Measurements from ENCODE around the gene CERS4.
"Not testable (repeated sequence)": the region's sequence is repeated elsewhere in the genome, so short reads cannot be mapped to it uniquely, and the experiment has no call there.

Gene CERS4

GRCh38 chr19:8209462-8210378 is 550 bp downstream of the CERS4 start:
- DNase-seq (ENCODE audit: low read depth in 2 of 2): peak; percentile 42 to 78

DNA sequence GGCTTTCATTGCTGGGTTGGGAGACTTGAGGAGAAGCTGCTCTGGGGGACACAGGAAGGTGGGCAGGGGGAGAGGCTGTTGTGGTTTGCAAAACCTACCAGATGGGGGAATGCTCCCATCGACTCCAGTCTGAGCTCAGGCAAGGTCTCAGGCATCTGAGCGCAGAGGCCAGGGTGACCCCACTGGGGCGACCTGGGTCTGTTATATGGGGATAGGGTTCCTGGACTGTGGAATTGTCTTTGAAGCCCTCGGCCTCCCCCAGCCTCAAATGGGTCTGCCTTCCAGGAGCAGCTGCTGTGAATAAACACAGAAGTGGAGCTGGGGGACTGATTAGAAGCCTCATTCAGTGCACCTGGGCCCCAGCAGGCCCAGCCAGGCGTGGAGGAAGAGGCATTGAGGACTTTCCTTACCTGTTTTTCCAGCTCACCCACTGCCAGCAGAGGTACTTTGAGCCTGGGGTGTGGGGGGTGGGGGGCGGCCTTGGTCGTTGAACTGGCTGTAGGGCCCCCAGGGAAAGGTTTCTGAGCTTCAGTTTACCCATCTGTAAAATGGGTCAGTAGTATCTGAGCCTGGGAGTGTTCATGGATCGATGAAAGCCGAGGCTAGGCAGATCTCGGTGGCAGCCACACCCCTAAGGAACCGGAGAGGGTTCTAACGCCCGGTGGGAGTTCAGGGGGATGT is 1.4 kb downstream of the CERS4 start:
- no peak for DNase-seq (ENCODE audit: low read depth in 2 of 2)

DNA sequence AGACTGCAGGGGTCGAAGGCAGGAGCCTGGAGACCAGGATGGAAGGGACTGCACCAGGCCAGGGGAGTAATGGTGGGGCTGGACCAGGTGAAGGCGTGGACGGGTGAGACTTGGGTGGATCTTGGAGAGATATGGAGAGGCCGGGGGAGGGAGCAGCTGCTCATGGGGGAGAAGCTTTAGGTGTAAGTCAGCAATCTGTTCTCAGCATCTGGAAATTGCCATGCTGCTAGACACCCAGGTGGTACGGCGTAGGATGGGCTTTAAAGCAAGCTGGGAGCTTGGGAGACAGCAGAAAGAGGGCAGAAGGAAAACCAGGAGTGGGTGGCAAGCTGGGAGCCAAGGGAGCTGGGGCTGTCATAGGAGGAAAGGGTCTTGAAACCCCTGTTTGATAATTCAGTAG is 3.0 kb downstream of the CERS4 start:
- no peak for DNase-seq (ENCODE audit: low read depth in 2 of 2)

DNA sequence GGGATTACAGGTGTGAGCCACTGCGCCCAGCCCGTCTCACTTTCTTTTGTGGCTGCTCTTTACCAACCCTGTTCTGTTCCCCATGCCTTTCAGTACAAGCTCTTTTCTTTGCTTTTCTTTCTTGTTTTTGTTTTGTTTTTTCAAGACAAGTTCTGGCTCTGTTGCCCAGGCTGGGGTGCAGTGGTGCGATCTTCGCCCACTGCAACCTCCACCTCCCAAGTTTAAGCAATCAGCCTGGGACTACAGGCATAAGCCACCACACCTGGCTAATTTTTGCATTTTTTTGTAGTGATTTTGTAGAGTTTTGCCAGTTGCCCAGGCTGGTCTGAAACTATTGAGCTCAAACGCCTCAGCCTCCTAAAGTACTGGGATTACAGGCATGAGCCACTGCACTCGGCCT is 3.7 kb downstream of the CERS4 start:
- no peak for DNase-seq (ENCODE audit: low read depth in 2 of 2)

GRCh38 chr19:8213827-8214672 is 4.9 kb downstream of the CERS4 start:
- DNase-seq (ENCODE audit: low read depth in 2 of 2): no peak

GRCh38 chr19:8214802-8215201 is 5.6 kb downstream of the CERS4 start:
- no peak for DNase-seq (ENCODE audit: low read depth in 2 of 2)

GRCh38 chr19:8215783-8216182 is 6.6 kb downstream of the CERS4 start:
- DNase-seq (ENCODE audit: low read depth in 2 of 2): no peak

DNA sequence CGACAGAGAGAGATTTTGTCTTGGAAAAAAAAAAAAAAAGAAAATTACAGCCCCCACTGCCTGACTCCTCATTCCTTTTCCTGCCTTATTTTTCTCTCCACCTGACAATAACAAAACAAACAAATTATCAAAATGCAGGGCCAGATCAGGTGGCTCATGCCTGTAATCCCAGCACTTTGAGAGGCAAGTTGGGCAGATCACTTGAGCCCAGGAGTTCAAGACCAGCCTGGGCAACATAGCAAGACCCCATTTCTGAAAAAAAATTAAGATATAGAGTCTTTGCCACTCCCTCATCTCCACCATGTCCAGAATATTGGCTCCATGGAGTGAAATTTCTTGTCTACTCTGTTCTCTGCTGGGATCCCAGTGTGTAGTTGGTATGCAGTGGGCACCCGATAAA is 7.2 kb downstream of the CERS4 start:
- DNase-seq (ENCODE audit: low read depth in 2 of 2): no peak

DNA sequence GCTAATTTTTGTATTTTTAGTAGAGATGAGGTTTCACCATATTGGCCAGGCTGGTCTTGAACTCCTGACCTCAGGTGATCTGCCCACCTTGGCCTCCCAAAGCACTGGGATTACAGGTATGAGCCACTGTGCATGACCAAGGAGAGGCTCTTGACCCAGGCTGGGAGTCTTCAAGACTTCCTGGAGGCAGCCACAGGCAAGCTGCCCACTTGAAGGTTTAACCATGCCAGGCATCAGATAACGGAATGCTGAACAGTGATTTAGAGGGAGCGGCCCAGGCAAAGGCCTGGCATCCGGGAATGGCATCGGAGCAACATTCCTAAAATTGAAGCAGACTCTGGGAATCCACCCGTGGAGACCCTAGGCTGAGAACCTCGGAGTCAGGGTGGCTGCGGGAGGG is 9.0 kb downstream of the CERS4 start:
- DNase-seq (ENCODE audit: low read depth in 2 of 2): not testable (repeated sequence)

GRCh38 chr19:8220481-8220880 is 11.3 kb downstream of the CERS4 start:
- DNase-seq (ENCODE audit: low read depth in 2 of 2): no peak

DNA sequence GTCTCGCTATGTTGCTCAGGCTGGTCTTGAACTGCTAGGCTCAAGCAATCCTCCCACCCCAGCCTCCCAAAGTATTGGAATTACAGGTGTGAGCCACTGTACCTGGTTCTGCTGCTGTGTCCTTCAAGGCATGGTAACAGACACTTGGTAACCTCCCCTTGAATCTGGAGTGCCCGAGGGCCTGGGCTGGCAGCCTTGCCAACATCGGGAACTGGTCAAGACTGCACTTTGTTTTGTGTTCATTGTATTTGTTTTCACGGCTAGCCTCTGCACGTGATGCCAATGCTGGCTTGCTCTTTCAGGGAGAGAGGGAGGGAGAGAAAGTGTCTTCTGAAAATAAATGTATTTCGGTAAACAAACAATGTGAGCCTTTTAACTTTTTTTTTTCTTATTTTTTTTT is 12.0 kb downstream of the CERS4 start:
- DNase-seq (ENCODE audit: low read depth in 2 of 2): no peak

- DNase-seq (ENCODE audit: low read depth in 2 of 2): not testable (repeated sequence)
These were observed 14.3 kb downstream of the CERS4 start for GRCh38 chr19:8223442-8223841.

GRCh38 chr19:8224394-8225145 is 15.4 kb downstream of the CERS4 start:
- DNase-seq (ENCODE audit: low read depth in 2 of 2): no peak

GRCh38 chr19:8231073-8231604 is 22.0 kb downstream of the CERS4 start:
- no peak for DNase-seq (ENCODE audit: low read depth in 2 of 2)

GRCh38 chr19:8233370-8233769 is 24.2 kb downstream of the CERS4 start:
- DNase-seq (ENCODE audit: low read depth in 2 of 2): no peak

- no peak for DNase-seq (ENCODE audit: low read depth in 2 of 2)
These were observed 27.9 kb downstream of the CERS4 start for GRCh38 chr19:8237026-8237425.

GRCh38 chr19:8238251-8238650 is 29.1 kb downstream of the CERS4 start:
- DNase-seq (ENCODE audit: low read depth in 2 of 2): no peak

DNA sequence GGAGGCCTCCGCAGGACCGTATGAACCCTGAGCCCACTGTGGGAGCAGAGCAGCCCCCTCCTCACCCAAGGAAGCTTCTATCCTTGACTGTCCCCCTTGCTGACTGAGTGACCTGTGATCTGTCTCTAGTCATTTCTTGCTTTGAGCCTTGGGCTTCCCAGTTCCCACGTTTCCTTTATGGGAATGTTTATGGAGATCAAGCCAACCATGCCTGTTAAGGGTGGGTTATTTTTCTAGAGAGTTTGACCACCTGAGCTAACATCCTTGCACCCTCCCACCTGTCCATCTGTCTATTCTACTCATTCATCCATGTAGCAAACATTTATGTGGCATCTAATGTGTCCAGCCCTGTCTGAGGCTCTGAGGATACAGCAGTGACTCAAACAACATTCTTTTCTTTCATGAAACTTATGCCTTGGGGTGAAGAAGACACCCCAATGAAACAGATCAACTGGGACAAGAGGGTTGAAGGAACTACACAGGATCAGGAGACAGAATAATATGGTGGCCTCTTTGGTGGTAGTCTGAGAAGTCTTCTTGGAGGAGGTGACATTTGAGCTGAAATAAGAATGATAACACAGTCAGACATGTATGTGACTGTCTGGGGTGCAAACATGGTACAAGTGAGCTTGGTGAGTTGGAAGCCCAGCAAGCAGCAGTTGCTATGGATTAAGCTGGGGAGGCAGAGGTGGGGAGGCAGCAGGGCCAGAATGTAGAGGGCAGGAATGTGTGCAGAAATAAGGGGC is 30.5 kb downstream of the CERS4 start:
- no peak for DNase-seq (ENCODE audit: low read depth in 2 of 2)

DNA sequence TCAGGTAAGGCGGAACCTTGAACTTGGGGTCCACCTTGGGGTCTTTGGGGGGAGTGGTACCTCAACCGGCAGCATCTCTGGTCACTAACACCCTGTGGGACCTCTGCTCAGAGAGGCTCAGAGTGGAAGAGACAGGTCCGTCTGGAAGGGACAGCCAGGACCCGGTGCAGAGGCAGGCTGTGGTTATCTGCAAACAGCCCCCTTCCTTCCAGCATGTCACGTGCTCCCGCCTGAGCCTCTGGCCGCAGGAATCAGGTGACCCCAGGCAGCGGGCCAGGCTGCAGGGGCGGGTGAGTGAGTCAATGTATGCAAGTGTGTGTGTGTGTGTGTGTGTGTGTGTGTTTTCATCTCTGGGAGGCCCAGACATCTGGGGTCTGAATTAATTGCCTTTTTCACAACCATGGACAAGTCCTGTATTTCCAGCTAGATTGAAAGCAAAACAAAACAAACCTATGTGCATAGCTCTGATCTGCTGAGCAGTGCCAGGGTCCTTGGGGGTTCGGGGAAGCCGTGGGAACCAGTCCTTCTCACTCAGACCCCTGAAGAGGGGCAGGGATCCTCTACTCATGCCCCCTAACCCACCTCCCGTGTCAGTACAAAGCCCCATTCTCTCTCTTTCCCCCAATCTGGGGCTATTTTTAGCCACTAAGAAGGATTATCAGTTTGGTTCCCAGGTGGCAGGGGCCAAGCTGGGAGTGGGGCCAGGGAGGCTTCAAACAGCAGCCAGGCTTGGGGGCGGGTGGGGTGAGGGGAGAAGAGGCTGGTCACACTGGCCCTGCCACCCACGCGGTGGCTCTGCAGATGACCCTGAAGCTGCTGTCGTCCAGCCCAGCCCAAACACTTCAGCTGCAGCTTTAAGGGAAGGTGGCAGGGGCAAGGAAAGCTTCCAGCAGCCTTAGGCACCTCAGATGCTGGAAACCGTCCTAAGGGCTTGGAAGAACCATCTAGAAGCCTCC is 31.4 kb downstream of the CERS4 start:
- peak; percentile 42 to 59 for DNase-seq (ENCODE audit: low read depth in 2 of 2)

All from stimulated activated CD8-positive, alpha-beta memory T cell treated with anti-CD3 and anti-CD28 coated beads, Interleukin-7, amount 100 ng/mL, for 4 hours (primary cell).